Measurements from ENCODE around the gene TYR. TPM values are rescaled to one million over a fixed set of nuclear protein-coding genes. Genes with fewer than 3 reads are reported as not detected.
"Not testable (repeated sequence)": the region's sequence is repeated elsewhere in the genome, so short reads cannot be mapped to it uniquely, and the experiment has no call there.

Gene TYR
- total RNA-seq, 1 donor from 2014 or later, result not detected

DNA sequence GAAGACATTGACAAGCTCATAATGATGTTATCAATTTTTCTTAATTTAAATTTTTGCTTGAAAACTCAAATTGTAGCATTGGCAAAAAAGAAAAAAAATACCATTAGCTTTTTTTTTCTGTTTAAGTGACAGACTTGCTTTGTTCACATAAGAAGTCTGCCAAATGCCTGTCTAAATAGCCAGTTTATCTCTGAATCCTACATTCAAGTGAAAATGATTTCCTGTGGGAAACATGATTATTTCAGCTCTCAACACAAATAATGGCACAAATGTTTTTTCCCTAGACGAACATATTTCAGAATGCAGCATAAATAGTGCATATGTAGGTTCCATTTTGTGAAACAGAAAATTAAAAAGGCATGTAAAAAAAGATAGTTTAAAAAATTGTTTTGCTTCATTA lies 23.5 kb downstream of the TYR start:
- no peak for DNase-seq (ENCODE audit: low spot score)
- H3K4me3 Mint-ChIP-seq (ENCODE audit: low read depth), result no peak overlapping the region
- H3K4me1 Mint-ChIP-seq (ENCODE audit: low read depth), result no peaks in the 10 kb centered on the region
- no peak overlapping the region for H3K27ac Mint-ChIP-seq
- H3K9me3 Mint-ChIP-seq, result no peaks in the 10 kb centered on the region
- no peaks in the 10 kb centered on the region for H3K36me3 Mint-ChIP-seq (ENCODE audit: low read depth)
- intact Hi-C loops (cut with micrococcal nuclease), result no loop called here
- no peaks in the 10 kb centered on the region for H3K27me3 Mint-ChIP-seq (ENCODE audit: low read depth)

GRCh38 chr11:89203814-89204213 lies 26.1 kb downstream of the TYR start:
- Mint-ChIP-seq H3K27ac (no peak overlapping the region), H3K36me3 (ENCODE audit: low read depth) (no peaks in the 10 kb centered on the region), H3K27me3 (ENCODE audit: low read depth) (no peaks in the 10 kb centered on the region), H3K4me1 (ENCODE audit: low read depth) (no peaks in the 10 kb centered on the region), H3K4me3 (ENCODE audit: low read depth) (no peak overlapping the region), H3K9me3 (no peaks in the 10 kb centered on the region)
- DNase-seq (ENCODE audit: low spot score), result no peak
- intact Hi-C loops (cut with micrococcal nuclease), result no loop called here

GRCh38 chr11:89205378-89205777 lies 27.7 kb downstream of the TYR start:
- intact Hi-C loops (cut with micrococcal nuclease), result no loop called here
- H3K4me1 Mint-ChIP-seq (ENCODE audit: low read depth), result no peaks in the 10 kb centered on the region
- H3K36me3 Mint-ChIP-seq (ENCODE audit: low read depth), result no peaks in the 10 kb centered on the region
- H3K9me3 Mint-ChIP-seq, result no peaks in the 10 kb centered on the region
- no peak overlapping the region for H3K4me3 Mint-ChIP-seq (ENCODE audit: low read depth)
- H3K27me3 Mint-ChIP-seq (ENCODE audit: low read depth), result no peaks in the 10 kb centered on the region
- DNase-seq (ENCODE audit: low spot score), result no peak
- no peak overlapping the region for H3K27ac Mint-ChIP-seq

GRCh38 chr11:89220684-89221339 lies 43.1 kb downstream of the TYR start:
- H3K27me3 Mint-ChIP-seq (ENCODE audit: low read depth), result no peaks in the 10 kb centered on the region
- no peaks in the 10 kb centered on the region for H3K36me3 Mint-ChIP-seq (ENCODE audit: low read depth)
- intact Hi-C loops (cut with micrococcal nuclease), result no loop called here
- H3K27ac Mint-ChIP-seq, result no peak overlapping the region
- no peak overlapping the region for H3K4me3 Mint-ChIP-seq (ENCODE audit: low read depth)
- H3K9me3 Mint-ChIP-seq, result no peaks in the 10 kb centered on the region
- no peak for DNase-seq (ENCODE audit: low spot score)
- no peaks in the 10 kb centered on the region for H3K4me1 Mint-ChIP-seq (ENCODE audit: low read depth)

DNA sequence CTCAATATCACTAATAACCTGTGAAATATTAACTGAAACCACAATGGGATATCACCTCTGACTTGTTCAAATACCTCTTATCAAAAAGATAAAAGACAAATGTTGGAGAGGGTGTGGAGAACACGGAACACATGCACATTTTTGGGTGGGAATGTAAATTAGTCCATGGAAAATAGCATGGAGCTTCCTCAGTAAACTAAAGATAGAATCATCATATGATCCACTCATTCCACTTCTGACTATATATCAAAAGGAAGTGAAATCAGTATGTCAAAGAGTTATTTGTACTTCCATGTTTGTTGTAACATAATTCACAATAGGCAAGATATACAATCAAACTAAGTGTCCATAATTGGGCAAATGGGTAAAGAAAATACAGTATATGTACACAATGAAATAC lies 57.4 kb downstream of the TYR start:
- no peak overlapping the region for H3K27ac Mint-ChIP-seq
- no peaks in the 10 kb centered on the region for H3K27me3 Mint-ChIP-seq (ENCODE audit: low read depth)
- no peaks in the 10 kb centered on the region for H3K4me1 Mint-ChIP-seq (ENCODE audit: low read depth)
- H3K4me3 Mint-ChIP-seq (ENCODE audit: low read depth), result no peak overlapping the region
- no peaks in the 10 kb centered on the region for H3K36me3 Mint-ChIP-seq (ENCODE audit: low read depth)
- no peak for DNase-seq (ENCODE audit: low spot score)
- intact Hi-C loops (cut with micrococcal nuclease), result no loop called here
- no peaks in the 10 kb centered on the region for H3K9me3 Mint-ChIP-seq

DNA sequence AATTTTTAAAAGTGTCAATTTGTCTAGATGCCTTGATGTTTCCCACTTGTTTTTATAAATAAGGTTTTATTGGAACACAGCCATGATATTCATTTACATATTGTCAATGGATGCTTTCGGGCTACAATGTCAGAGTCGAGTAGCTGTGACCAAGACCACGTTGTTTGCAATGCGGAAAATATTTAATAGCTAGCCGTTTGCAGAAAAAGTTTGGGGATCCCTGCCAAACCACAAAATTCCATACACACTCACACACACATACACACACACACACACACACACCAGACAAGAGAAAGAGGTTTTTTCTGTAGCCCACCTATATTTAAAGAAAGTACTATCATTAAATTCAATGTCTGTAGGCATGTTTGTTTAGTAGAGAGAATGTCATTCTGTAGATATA lies 58.3 kb downstream of the TYR start:
- Mint-ChIP-seq H3K9me3 (no peaks in the 10 kb centered on the region), H3K36me3 (ENCODE audit: low read depth) (no peaks in the 10 kb centered on the region), H3K27me3 (ENCODE audit: low read depth) (no peaks in the 10 kb centered on the region), H3K4me3 (ENCODE audit: low read depth) (no peak overlapping the region), H3K27ac (no peak overlapping the region), H3K4me1 (ENCODE audit: low read depth) (no peaks in the 10 kb centered on the region)
- DNase-seq (ENCODE audit: low spot score), result no peak
- intact Hi-C loops (cut with micrococcal nuclease), result no loop called here

DNA sequence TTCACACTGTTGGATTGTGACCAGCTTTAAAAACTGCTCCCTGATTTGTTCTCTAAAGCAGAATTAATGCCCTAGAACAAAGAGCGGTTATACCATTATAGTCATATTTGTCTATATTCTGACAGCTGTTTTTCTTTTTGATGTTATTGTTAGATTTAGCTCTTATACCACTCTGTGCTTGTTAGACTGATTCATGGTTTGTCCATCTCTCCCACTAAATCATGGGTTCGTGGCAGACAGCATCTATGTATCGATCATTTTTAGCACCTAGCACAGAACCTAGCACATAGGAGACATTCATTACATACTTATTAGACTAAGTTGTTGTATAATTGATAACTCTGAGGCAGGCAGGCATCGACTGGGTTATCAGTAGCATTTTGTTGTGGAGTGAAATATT lies 69.3 kb downstream of the TYR start:
- H3K27ac Mint-ChIP-seq; H3K27me3 Mint-ChIP-seq (ENCODE audit: low read depth); H3K4me1 Mint-ChIP-seq (ENCODE audit: low read depth); intact Hi-C loops (cut with micrococcal nuclease); H3K4me3 Mint-ChIP-seq (ENCODE audit: low read depth); H3K9me3 Mint-ChIP-seq; H3K36me3 Mint-ChIP-seq (ENCODE audit: low read depth); DNase-seq (ENCODE audit: low spot score): not testable (repeated sequence)

DNA sequence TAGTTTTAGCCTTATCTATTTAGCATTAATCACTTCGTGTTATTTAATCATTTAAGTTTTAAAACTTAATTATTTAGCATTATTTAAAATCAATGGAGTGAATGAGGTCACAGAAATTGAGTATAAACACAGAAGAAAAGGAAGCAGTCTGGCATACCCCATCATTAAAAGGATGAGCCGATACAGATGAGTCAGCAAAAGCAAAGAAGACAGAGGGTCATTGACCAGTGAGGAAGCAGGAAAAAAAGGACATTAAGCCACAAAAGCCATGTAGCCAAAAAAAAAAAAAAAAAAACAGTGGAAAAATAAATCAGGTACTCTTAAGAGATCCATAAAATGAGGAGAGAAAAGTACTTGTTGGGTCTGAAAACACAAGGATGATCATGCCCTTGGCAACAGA lies 71.5 kb downstream of the TYR start:
- H3K4me3 Mint-ChIP-seq (ENCODE audit: low read depth), result no peak overlapping the region
- H3K4me1 Mint-ChIP-seq (ENCODE audit: low read depth), result no peaks in the 10 kb centered on the region
- H3K27me3 Mint-ChIP-seq (ENCODE audit: low read depth), result no peaks in the 10 kb centered on the region
- no peaks in the 10 kb centered on the region for H3K9me3 Mint-ChIP-seq
- H3K27ac Mint-ChIP-seq, result no peak overlapping the region
- no peak for DNase-seq (ENCODE audit: low spot score)
- intact Hi-C loops (cut with micrococcal nuclease), result no loop called here
- H3K36me3 Mint-ChIP-seq (ENCODE audit: low read depth), result no peaks in the 10 kb centered on the region

GRCh38 chr11:89261483-89261882 lies 83.8 kb downstream of the TYR start:
- H3K36me3 Mint-ChIP-seq (ENCODE audit: low read depth); intact Hi-C loops (cut with micrococcal nuclease): not testable (repeated sequence)

DNA sequence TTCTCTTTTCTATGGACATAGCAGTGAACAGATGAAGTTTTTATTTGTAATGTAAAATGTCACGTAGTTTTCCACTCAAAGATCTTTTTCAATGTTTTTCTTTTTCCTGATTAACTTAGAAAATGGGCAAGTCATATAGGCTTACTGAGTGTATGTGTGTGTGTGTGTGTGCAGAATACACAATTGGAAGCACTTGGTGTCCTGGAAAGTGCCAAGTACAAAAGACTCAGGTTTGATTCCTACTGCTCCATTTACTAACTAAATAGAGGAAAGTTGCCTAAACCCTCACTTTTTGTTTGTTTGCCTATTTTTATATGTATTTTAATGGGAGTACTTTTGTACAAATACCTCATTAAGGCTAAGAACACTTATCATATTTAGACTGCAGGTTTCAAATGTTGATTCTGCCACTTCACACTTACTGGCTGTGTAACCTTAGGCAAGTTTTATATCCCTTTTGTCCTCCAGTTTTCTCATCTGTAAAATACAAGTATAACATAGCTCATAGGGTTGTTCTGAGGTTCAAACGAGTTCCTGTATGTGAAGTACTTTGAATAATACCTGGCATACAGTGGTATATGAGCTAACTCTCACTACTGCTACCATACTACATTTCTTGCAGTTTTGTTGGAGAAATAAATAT lies 90.1 kb downstream of the TYR start:
- no peak for DNase-seq (ENCODE audit: low spot score)
- Mint-ChIP-seq H3K9me3 (no peaks in the 10 kb centered on the region), H3K27ac (no peak overlapping the region), H3K36me3 (ENCODE audit: low read depth) (no peaks in the 10 kb centered on the region), H3K27me3 (ENCODE audit: low read depth) (no peaks in the 10 kb centered on the region), H3K4me3 (ENCODE audit: low read depth) (no peak overlapping the region), H3K4me1 (ENCODE audit: low read depth) (no peaks in the 10 kb centered on the region)
- intact Hi-C loops (cut with micrococcal nuclease), result no loop called here

More at GRCh38 chr11:89261483-89261882, 83.8 kb downstream of the TYR start:
- not testable (repeated sequence) for H3K27ac Mint-ChIP-seq; H3K27me3 Mint-ChIP-seq (ENCODE audit: low read depth); H3K4me3 Mint-ChIP-seq (ENCODE audit: low read depth); H3K4me1 Mint-ChIP-seq (ENCODE audit: low read depth); DNase-seq (ENCODE audit: low spot score); H3K9me3 Mint-ChIP-seq

- H3K27ac Mint-ChIP-seq; H3K36me3 Mint-ChIP-seq (ENCODE audit: low read depth); intact Hi-C loops (cut with micrococcal nuclease); H3K9me3 Mint-ChIP-seq; DNase-seq (ENCODE audit: low spot score); H3K27me3 Mint-ChIP-seq (ENCODE audit: low read depth); H3K4me1 Mint-ChIP-seq (ENCODE audit: low read depth); H3K4me3 Mint-ChIP-seq (ENCODE audit: low read depth): not testable (repeated sequence)
Measured at GRCh38 chr11:89272540-89273088, 94.9 kb downstream of the TYR start.

DNA sequence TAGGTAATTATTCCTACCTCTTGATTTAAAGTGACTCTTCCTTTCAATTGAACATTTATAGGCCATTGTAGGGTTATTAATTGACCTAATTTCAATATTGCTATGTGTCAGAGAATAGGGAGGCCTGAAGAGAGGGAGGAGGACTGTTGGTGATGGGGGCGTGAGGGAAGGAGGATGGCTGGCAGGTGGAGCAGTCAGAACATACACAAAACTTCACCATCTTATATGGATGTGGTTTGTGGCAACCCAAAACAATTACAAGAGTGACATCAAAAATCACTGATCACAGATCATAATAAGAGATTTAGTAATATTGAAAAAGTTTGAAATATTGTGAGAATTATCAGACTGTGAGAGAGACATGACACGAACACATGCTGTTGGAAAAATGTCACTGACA lies 95.5 kb downstream of the TYR start:
- H3K9me3 Mint-ChIP-seq; H3K27ac Mint-ChIP-seq; intact Hi-C loops (cut with micrococcal nuclease); H3K27me3 Mint-ChIP-seq (ENCODE audit: low read depth); H3K36me3 Mint-ChIP-seq (ENCODE audit: low read depth); H3K4me1 Mint-ChIP-seq (ENCODE audit: low read depth); H3K4me3 Mint-ChIP-seq (ENCODE audit: low read depth); DNase-seq (ENCODE audit: low spot score): not testable (repeated sequence)

- Mint-ChIP-seq H3K4me1 (ENCODE audit: low read depth) (no peaks in the 10 kb centered on the region), H3K9me3 (no peaks in the 10 kb centered on the region), H3K4me3 (ENCODE audit: low read depth) (no peak overlapping the region), H3K27ac (no peak overlapping the region), H3K36me3 (ENCODE audit: low read depth) (no peaks in the 10 kb centered on the region), H3K27me3 (ENCODE audit: low read depth) (no peaks in the 10 kb centered on the region)
- DNase-seq (ENCODE audit: low spot score), result no peak
- intact Hi-C loops (cut with micrococcal nuclease), result no loop called here
Measured at GRCh38 chr11:89275966-89276365, 98.3 kb downstream of the TYR start.

All from activated T-helper 2 cell treated with anti-CD3 and anti-CD28 coated beads, Interferon-gamma antibody, Interleukin-2, Interleukin-4, amounts not matched to agents 10 μg/mL and 5 μg/mL and 100 μg/mL, durations not matched to agents 14 hours and 24 hours and 36 hours (primary cell).